HG02588 (cell line): ENCODE results near the gene CDH18.

ENCODE experiments used
- ATAC-seq: cut with Tn5 transposase; IDR thresholded peaks from one replicate; pipeline ENCODE4 v1.9.1; 2021; ENCODE audit warnings: mild to moderate bottlenecking, moderate library complexity; ENCODE audit not compliant: unreplicated experiment

The CDH18 gene, protein sequence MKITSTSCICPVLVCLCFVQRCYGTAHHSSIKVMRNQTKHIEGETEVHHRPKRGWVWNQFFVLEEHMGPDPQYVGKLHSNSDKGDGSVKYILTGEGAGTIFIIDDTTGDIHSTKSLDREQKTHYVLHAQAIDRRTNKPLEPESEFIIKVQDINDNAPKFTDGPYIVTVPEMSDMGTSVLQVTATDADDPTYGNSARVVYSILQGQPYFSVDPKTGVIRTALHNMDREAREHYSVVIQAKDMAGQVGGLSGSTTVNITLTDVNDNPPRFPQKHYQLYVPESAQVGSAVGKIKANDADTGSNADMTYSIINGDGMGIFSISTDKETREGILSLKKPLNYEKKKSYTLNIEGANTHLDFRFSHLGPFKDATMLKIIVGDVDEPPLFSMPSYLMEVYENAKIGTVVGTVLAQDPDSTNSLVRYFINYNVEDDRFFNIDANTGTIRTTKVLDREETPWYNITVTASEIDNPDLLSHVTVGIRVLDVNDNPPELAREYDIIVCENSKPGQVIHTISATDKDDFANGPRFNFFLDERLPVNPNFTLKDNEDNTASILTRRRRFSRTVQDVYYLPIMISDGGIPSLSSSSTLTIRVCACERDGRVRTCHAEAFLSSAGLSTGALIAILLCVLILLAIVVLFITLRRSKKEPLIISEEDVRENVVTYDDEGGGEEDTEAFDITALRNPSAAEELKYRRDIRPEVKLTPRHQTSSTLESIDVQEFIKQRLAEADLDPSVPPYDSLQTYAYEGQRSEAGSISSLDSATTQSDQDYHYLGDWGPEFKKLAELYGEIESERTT

DNA sequence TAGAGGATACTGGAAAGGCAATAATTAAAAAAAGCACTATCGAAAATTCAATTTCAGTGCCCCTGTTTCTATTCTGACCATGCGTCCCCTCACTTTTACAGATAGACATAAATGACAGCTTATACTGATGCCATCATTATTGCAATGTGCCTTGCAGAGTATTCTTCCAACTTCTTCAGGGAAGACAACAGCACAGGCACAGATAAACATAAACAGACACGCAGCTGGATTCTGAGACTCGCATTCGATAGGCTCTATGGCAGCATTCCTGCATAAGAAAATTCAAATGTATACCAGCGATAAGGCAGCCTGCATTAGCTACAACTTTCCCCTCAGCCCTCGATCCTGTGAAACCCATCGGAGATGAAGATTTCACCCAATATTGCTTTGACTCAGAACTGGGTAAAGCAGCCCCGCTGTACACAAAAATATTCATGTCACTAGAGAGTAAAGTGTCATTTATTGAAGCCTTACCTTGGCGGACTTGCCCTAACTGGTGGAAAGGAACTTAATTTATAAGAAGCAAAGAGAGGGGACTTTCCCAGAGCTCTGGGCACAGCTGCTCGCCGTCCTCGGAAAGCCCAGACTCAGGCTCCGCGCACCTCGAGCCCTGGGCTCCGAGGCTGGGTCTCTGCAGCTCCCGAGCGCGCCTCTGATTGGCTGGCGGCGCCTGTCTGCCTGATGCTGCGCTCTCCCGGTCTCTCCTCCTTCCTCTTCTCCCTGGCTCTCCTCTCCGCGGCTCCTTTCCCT lies at the start of gene CDH18:
Gene CDH18, minus strand, starts transcription at position 589 of the 750 bp plus-strand sequence. CDS start 149,214 bp downstream, outside the sequence.
- no peak for ATAC-seq

DNA sequence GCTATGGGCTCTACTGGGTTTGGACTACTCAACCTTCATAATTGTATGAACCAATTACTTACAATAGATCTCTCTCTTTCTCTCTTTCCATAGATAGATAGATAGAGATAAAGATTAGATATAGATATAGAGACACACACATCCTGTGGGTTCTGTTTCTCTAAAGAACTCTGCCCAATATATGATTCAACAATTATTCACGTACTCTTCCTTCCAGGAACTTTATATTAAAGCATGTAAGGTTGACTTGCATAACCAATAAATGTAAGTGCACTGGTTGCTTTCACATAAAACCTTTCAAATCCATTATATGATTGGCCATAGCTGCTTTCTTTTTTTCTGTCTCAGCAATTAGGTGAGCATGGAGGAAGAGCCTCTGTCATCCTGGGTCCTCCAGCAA lies 46.7 kb upstream of the CDH18 start:
- ATAC-seq = no peak

DNA sequence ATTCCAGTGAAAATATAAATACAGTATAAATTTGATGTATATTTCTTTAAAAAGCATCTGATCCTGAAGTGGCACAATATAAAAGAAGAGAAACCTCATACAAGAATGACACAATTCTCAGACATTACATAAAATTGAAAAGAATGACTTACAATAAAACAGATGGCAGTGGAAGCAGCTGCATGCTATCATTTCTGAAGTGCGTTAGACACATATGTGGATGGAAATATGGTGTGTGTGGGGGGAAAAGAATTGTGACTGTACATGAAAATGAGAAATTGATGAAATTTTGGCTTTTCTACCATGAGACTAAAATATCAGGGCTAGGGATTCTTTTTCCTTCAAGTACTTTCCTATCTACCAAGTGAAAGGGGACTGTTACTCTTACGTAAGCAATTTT lies 45.9 kb upstream of the CDH18 start:
- no peak for ATAC-seq

DNA sequence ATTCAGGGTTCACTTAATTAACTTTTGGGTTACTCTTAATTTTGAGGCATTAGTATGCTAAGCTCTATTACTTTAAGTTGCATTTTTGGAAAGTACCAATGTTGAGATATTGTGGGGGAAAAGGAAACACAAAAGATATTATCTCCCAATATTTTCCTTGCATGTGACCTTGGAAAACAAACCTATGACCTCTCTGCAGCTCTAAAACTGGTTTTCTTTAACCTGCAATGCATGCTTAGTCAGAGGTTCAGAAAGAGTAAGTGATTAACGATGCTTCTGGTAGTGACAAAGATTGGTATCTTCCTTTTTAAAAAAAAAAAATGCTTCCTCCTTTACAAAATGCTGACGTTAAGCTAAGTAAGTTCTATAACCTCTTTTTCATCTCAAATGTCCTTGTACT lies 44.9 kb upstream of the CDH18 start:
- ATAC-seq = no peak

DNA sequence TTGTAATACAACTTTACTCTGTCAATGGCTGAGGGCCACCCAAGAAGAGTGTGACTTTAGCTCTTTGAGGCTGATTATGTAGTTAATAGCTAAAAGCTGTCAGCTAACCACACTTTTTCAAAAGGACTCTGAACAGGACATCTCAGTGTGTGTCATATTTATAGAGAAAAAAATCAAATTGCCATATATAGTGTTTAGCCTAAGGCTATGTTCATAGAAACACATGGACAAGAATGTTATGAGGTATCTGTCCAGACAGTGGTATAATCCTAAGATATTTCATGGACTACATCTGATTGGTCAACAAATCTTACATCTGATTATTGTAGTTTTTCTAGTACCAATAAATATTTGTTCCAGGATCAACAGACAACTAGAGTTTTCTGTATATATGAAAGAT lies 42.1 kb upstream of the CDH18 start:
- no peak for ATAC-seq

DNA sequence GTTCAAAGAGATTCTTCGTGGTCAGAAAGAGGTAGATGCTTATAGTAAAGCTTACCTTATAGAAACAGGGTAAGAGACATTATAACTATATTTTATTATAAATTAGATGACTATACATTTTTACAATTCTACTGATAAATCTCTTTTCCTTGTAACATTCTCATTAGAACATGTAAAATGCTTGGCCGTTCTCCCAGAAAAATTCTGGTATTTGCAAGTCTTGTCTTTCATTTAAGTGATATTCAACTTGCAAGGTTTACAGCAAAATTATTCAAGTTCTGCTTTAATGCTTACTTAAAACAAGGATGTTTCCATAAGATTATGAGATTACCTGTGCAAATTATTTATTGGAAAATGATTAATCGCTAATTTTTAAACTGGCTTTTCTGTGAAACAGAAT lies 41.3 kb upstream of the CDH18 start:
- ATAC-seq = no peak

DNA sequence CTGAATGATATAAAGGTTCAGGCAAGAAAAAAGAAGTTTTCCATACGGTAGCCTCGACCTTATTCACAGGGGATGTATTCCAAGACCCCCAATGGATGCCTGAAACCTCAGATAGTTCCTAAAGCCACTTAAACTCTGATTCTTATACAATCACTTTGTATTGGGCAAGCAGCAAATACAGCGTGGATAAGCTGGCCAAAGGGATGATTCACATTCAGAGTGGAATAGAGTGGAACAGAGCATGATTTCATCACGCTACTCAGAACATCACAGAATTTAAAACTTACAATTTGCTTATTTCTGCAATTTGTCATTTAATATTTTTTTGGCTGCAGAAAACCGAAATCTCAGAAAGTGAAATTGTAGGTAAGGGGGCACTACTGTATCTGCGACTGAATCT lies 40.5 kb upstream of the CDH18 start:
- no peak for ATAC-seq

DNA sequence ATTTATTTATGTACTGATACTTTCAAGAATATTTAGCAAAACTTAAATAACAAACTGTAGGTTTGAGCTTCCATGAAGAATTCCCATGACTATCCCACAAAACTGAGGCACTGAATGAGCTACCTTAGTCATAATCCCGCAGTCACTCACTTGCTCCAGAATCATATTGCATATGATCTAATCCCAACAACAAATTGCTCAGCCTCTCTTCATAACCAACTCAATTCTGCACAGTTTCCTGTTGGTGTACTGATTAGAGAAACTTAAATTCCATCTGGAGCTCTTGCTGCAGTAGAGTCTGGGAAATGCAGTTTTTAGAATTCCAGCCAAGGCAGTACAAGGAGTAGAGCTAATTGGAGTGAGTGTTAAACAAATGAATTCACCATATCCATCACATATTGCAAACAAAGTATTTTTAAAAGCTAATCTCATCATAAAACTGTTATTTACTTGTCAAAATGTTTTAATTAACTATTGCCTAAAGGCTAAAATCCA lies 35.7 kb upstream of the CDH18 start:
- no peak for ATAC-seq

DNA sequence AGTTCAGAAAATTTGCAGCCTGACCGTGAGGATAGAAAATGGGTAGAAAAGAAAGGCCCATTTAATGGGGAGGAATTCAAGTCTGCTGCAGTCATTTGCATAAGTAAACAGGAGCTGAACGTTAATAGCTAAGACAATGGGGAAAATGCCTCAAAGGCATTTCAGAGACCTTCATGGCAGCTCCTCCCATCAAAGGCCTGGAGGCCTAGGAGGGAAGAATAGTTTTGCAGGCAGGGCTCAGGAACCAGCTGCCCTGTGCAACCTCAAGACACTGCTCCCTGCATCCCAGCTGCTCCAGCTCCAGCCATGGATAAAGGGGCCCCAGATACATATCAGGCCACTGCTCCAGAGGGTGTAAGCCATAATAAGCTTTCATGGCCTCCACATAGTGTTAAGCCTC lies 32.2 kb upstream of the CDH18 start:
- ATAC-seq = no peak

DNA sequence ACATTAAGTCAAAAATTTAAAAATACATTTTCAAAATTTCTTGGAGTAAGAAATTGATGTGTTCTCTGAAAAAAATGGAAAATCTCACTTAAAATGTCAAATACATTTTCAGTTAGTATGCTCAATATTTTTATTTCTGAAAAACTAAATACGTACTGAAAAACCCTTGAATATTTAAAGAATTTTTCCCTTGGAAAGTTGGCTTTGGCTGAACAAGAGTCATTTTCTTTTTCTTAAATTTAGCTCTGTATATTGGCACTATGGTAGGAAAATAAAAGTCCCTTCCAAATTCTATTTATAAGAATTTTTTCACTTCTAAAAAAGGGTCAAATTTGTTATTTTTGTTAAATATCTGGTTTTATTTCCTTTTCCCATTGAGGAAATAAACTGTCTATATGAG lies 29.0 kb upstream of the CDH18 start:
- ATAC-seq = no peak

DNA sequence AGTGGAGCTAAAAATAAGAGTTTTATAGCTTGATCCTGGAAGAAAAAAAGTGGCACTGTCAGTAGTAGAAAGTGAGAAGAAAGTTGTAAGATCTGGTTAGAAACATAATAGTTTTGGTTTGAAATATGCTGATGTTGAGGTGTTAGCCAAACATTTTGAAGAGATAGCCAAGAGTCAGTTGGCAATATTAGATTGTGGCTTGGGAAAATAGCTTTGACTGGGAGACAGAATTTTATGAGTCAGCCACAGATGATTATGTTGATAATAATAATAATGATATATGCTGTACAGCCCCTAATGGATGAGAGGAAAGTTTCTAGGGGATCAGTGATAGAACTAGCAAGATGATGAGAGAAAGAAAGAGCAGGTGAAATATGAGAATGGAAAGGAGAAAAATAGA lies 12.4 kb upstream of the CDH18 start:
- no peak for ATAC-seq

DNA sequence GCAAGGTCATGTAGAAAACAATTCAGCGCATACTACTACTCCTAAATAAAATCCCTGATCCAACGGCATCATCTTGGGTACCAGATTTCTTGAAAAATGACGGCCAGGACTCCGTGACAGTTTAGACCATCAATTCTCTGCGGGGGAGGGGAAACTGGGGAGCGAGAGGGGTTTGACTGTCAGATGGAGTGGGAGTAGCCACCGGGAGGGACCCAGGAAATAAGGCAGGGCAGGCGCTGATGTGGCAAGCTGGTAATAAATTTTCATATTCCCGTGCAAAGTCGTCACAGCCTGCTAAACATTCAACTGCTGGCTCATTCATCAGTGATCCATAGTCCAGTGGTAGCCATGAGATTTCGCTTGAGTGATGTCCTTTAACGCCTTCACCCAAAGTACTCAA lies 457 bp upstream of the CDH18 start:
- ATAC-seq = no peak

DNA sequence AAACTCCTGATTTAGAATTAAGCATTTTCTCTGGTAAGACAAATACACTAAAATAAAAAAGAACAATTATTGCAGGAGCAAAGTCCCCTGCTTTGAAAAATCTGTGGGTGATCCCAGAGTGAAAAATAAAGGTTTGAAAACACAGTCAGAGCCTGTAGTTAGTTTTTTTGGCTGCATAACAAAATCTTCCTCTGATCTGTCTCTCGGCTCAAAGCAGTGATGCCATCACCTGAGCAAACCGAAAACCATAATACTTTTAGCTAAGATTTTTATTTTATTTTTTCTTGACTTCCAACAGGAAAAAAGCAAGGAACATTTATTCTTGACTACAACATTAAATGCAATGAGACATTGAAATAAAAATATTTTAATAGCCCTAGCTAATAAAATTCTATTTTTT lies 1.2 kb downstream of the CDH18 start:
- ATAC-seq = no peak

DNA sequence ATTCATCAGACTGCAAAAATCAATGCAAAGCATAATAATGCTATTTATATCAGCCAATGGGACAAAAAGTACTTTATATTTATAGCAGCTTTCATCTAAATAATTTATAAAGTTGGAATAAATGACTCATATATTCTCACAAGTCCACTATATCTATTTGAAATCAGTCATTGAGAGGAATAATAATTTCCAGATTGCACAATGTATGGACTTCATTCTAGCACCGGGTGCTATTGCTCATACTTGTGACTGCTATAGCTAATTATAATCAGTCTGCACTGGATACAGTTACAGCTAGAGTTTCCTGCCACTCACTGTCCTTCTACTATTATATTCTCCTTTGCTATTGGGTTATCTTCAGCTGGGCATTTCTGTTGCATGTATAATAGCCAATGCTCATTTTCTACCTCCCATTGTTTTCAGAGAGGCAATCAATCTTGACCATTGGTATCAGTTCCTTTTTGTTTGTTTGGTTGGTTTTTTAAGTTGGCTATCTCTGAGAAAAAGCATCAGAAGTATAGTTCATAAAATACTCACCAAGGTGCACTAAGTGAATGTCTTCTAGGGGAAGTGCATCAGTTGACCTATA lies 1.9 kb downstream of the CDH18 start:
- ATAC-seq = no peak

DNA sequence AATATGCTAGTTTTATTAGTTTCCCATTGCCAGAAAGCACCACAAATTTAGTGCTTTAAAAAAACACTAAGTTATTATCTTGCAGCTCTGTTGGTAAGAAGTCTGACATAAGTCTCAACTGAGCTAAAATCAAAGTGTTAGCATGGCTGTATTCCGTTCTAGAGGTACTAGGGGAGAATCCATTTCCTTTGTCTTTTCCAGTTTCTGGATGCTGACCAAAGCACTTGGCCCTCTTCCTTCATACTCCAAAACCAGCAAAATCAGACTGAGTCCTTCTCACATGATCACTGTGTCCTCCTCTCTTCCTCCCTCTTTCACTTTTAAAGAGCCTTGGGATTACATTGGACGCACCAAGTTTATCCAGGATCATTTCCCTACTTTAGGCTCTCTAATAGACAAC lies 9.5 kb downstream of the CDH18 start:
- ATAC-seq = no peak

DNA sequence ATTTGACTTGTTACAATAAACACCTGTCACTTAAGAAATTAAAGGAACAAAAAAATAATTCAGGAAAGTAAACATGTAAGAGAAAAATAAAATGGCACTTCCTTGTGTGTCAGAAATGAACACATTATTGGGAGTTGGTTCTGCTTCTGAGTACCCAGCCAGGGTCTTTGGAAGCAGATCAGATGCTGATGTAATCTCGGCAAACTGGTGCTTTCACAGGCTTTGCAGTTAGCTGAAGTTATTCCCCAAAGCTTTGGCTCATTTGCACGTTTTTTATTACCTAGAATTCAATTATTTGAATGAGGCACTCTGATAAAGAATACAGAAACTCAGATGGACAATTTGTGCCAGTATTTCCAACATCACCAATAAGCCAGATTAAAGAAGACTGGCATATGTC lies 10.9 kb downstream of the CDH18 start:
- ATAC-seq = no peak

DNA sequence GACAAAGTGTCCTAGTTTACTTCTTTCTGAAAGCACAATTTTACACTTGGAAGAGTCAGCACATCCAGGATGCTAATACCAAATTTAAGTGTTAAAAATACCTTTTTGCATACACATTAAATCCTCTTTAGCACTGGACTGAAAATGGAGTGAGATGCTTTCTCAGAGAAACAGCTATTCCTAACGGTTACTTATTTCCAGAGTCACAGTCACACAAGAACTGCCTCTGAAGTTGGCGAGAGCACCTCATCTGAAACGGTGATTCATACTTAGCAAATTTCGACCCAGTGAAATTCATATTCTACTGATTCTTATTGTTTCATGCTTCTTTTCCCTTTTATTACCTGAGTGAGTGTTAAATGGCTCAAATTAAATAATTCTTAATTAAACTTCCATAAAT lies 12.2 kb downstream of the CDH18 start:
- ATAC-seq = no peak

DNA sequence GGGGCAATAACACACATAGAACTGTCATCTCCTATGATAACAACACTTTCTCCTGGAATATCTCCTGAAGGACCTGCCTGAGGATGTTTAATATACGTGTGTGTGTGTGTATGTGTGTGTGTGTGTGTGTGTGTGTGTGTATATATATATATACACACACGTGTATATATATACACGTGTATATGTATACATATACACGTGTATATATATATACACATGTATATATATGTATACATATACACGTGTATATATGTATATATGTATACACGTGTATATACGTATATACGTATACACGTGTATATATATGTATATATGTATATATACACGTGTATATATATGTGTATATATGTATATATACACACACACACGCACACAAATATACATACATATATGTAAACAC lies 27.5 kb downstream of the CDH18 start:
- ATAC-seq = no peak

DNA sequence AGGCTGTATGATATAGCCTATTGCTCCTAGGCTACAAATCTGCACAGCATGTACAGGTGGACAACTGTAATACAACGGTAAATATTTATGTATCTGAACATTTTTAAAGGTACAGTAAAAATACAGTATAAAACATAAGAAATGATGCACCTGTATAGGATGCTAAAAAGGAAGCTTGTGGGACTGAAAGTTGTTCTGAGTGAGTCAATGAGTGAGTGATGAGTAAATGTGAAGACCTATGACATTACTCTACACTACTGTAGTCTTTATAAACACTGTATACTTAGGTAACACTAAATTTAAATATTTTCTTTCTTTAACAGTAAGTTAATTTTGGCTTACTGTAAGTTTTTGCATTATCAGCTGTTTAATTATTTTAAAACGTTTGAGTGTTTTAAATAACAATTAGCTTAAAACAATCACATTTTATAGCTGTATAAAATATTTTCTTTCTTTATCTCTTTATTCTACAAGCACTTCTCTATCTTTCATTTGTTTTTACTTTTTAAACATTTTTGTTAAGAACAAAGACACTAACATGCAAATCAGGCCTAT lies 28.1 kb downstream of the CDH18 start:
- no peak for ATAC-seq

DNA sequence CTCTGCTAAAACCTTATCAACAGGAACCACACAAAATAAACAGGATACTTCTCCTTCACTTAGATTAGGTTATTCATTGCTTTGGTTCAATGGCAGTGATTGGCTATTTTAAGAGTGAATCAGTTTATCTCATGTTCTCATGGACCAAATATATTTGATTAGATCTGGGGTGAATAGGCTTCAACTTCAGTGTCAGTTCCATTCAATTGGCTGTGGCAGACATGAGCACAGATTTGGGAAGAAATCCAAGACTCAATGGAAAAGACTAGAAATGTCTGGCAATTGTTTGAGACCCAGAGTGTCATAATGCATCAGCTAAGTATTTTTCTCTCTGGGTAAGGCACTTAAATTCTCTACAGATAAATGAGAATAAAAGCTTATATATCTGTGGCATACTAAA lies 37.1 kb downstream of the CDH18 start:
- ATAC-seq = no peak

DNA sequence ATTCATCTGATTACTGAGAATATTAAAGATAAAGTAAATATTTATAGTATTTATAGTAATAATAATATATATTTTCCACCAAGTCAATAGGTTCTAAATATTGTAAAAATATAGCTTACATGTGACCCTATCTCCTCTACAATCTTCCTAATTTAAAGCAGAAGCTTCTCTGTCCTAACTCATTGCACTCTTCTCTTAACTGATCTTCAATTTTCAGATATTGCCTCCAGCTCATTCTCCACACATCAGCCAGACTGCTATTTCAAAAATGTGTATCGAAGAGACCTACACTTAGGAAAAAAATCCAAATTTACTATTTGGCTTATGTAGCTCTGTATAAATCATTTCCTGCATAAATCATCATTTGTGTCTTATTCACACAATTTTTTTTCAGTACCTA lies 47.8 kb downstream of the CDH18 start:
- ATAC-seq = no peak
